ENCODE measurements around the gene EHBP1.

EHBP1 gene

GRCh38 chr2:62785216-62785615 lies 79.7 kb downstream of the EHBP1 start:
- DNase-seq, result no peak

GRCh38 chr2:62785810-62786597 lies 80.5 kb downstream of the EHBP1 start:
- DNase-seq, result no peak

GRCh38 chr2:62787386-62787785 lies 81.9 kb downstream of the EHBP1 start:
- DNase-seq, result peak in 1 of 2 donors; percentile 13

GRCh38 chr2:62789518-62789917 lies 84.0 kb downstream of the EHBP1 start:
- no peak for DNase-seq

- DNase-seq, result no peak
These were observed 84.4 kb downstream of the EHBP1 start for GRCh38 chr2:62789918-62790317.

GRCh38 chr2:62792408-62792807 lies 86.9 kb downstream of the EHBP1 start:
- DNase-seq, result no peak

- DNase-seq, result no peak
These were observed 87.7 kb downstream of the EHBP1 start for GRCh38 chr2:62793213-62793612.

GRCh38 chr2:62794791-62795190 lies 89.3 kb downstream of the EHBP1 start:
- no peak for DNase-seq

- no peak for DNase-seq
These were observed 89.8 kb downstream of the EHBP1 start for GRCh38 chr2:62795341-62795740.

GRCh38 chr2:62797107-62797506 lies 91.6 kb downstream of the EHBP1 start:
- DNase-seq, result no peak

- DNase-seq, result no peak
These were observed 95.1 kb downstream of the EHBP1 start for GRCh38 chr2:62800618-62801017.

GRCh38 chr2:62801110-62801509 lies 95.6 kb downstream of the EHBP1 start:
- DNase-seq, result no peak

- peak in 1 of 2 donors; percentile 11 for DNase-seq
These were observed 96.5 kb downstream of the EHBP1 start for GRCh38 chr2:62801814-62802523.

- no peak for DNase-seq
These were observed 98.4 kb downstream of the EHBP1 start for GRCh38 chr2:62803961-62804360.

- no peak for DNase-seq
These were observed 100.7 kb downstream of the EHBP1 start for GRCh38 chr2:62806231-62806630.

GRCh38 chr2:62808554-62808953 lies 103.0 kb downstream of the EHBP1 start:
- no peak for DNase-seq

GRCh38 chr2:62811086-62811485 lies 105.6 kb downstream of the EHBP1 start:
- DNase-seq, result no peak

GRCh38 chr2:62811972-62812371 lies 106.5 kb downstream of the EHBP1 start:
- DNase-seq, result no peak

GRCh38 chr2:62812921-62813825 lies 107.7 kb downstream of the EHBP1 start:
- no peak for DNase-seq

- no peak for DNase-seq
These were observed 108.6 kb downstream of the EHBP1 start for GRCh38 chr2:62814123-62814522.

GRCh38 chr2:62817348-62817747 lies 111.8 kb downstream of the EHBP1 start:
- no peak for DNase-seq

GRCh38 chr2:62817995-62818713 lies 112.6 kb downstream of the EHBP1 start:
- no peak for DNase-seq

- no peak for DNase-seq
These were observed 117.0 kb downstream of the EHBP1 start for GRCh38 chr2:62822549-62822948.
